Panc1 (cell line): ENCODE measurements around the gene LAMC3. TPM values are rescaled to one million over a fixed set of nuclear protein-coding genes. Genes with fewer than 3 reads are reported as not detected.

Source experiments
- ATAC-seq: fragments of 200-7000 bp; cut with Tn5 transposase; 2 replicates; pipeline ENCODE4 v1.9.1; 2020; ENCODE audit warnings: mild to moderate bottlenecking, moderate library complexity
- BruUV-seq: library from RNA; stranded (reverse); fragments of 400-500 nt; replicated peaks from 2 replicates; lab custom pipeline; 2021; lab: Mats Ljungman, UMichigan
- CTCF ChIA-PET: fragments of 300-600 bp; sonication (Branson Sonifier 250); formaldehyde crosslinking; loops from one replicate; lab custom pipeline; 2022; ENCODE audit warnings: antibody characterized with exemption; lab: Charles Lee
- POLR2A ChIA-PET: fragments of 300-600 bp; sonication (Branson Sonifier 250); formaldehyde crosslinking; loops from one replicate; lab custom pipeline; 2022; ENCODE audit warnings: antibody characterized with exemption; lab: Charles Lee
- DNase-seq: peaks from one replicate; pipeline ENCODE4 v3.0.0-alpha.2; 2010; ENCODE audit warnings: low read depth, low spot score
- H3K27ac ChIP-seq: 2 replicates; pipeline ENCODE4 v1.5.1; 2011; ENCODE audit warnings: mild to moderate bottlenecking, low read length, inconsistent platforms
- H3K27me3 ChIP-seq: fragments of 200-500 bp; sonication (Bioruptor generic); 2 replicates; pipeline ENCODE4 v1.6.0; 2014; ENCODE audit warnings: low read length, inconsistent platforms; ENCODE audit not compliant: control insufficient read depth, insufficient read depth
- H3K36me3 ChIP-seq: fragments of 200-500 bp; sonication (Bioruptor generic); 2 replicates; pipeline ENCODE4 v1.5.1; 2014; ENCODE audit warnings: inconsistent platforms, mild to moderate bottlenecking, low read length, moderate library complexity; ENCODE audit not compliant: control insufficient read depth, insufficient read depth
- H3K4me1 ChIP-seq: 2 replicates; pipeline ENCODE4 v1.5.1; 2011; ENCODE audit warnings: inconsistent platforms, mild to moderate bottlenecking, low read length, moderate library complexity; ENCODE audit not compliant: control insufficient read depth, insufficient read depth
- H3K4me3 ChIP-seq, 2 experiments: 2 replicates each; pipeline ENCODE4 v1.5.1; 2011 to 2012; ENCODE audit warnings: low read depth in 2 of 2, low read length in 2 of 2, mild to moderate bottlenecking in 2 of 2, inconsistent platforms in 1 of 2, moderate library complexity in 1 of 2
- H3K9me3 ChIP-seq: fragments of 200-500 bp; sonication (Bioruptor generic); 2 replicates; pipeline ENCODE4 v1.5.1; 2014; ENCODE audit warnings: low read depth, mild to moderate bottlenecking, inconsistent platforms, low read length, moderate library complexity; ENCODE audit not compliant: control insufficient read depth, insufficient read depth
- POLR2AphosphoS5 ChIP-seq: IDR thresholded peaks from 2 replicates; pipeline ENCODE4 v1.6.1; 2012; ENCODE audit warnings: mild to moderate bottlenecking, low read depth, low read length, moderate library complexity
- SIN3A ChIP-seq: IDR thresholded peaks from 2 replicates; pipeline ENCODE4 v1.6.1; 2012; ENCODE audit warnings: low read depth, mild to moderate bottlenecking, low read length, moderate library complexity, borderline replicate concordance; ENCODE audit not compliant: insufficient read depth
- TCF7L2 ChIP-seq: IDR thresholded peaks from 2 replicates; pipeline ENCODE4 v1.6.1; 2011; ENCODE audit warnings: mild to moderate bottlenecking, low read depth, low read length, inconsistent platforms
- in situ Hi-C: cut with HindIII; loops from 2 replicates; pipeline ENCODE4 v1.10.0; 2016; ENCODE audit warnings: low sequenced_read_pairs, low pct_unique_long_range_greater_than_20kb
- intact Hi-C: fragments of 100-400 bp; cut with micrococcal nuclease; formaldehyde crosslinking; loops from one replicate; pipeline ENCODE4 v1.10.0; 2022; ENCODE audit not compliant: unreplicated experiment
- total RNA-seq: library from RNA; stranded (reverse); gene quantifications from one replicate; pipeline ENCODE4 v1.2.1, GENCODE V29; 2021; ENCODE audit not compliant: unreplicated experiment
- TF ChIP-seq, protein P1 (sequence below), 2 experiments: IDR thresholded peaks; 2 replicates each; pipeline ENCODE4 v1.6.1; 2011 to 2012; ENCODE audit warnings: low read depth in 2 of 2, control low read depth in 1 of 2, low read length in 1 of 2, mild to moderate bottlenecking in 1 of 2, moderate library complexity in 1 of 2; ENCODE audit not compliant: insufficient read depth in 1 of 2
- TF ChIP-seq, protein P2 (sequence below): fragments of 450-650 bp; IDR thresholded peaks from 2 replicates; pipeline ENCODE4 v1.5.1; 2017; ENCODE audit warnings: mild to moderate bottlenecking

Gene LAMC3
- total RNA-seq, 1 experiment from 2014 or later, result 16.4 TPM

DNA sequence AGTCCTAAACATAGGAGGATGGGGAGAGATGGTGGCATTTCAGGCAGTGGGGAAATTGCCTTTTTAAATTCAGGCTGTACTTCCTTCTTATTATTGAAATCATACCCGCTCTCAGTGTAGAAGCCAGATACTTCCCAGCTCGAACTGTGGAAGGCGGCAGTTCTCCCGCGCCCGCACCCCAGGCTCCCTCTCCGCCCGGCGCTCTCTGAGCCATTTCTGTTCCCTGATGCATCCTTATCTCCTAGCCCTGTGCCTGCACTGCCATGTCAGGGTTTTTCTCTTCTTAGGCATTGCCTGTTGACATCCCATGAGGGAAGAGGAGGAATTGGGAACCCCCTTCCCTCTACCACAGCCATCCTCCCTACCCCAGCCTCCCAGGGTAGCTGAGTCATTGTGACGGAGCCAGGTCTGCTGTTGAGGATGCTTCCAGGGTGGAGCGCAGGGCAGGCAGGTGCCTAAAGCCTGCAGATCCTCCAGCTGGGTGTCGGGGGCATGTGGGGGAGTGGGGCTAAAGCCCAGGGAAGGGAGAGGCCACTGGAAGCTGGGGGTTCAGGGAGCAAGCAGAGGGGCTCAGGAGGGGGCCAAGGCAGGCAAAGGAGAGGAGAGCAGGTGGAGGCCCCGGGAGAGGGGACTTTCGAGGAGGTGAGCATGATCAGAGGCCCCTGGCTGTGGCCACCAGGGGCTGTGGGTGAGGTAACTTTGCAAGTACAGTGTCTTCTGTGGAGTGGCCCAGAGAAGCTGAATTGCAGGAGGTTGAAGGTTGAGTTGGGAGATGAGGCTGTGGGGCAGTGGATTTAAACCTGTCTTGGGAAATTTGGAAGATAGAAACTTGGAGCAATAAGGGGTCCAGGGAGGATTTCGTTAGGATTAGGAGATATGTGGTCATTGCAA, 16.2 kb downstream of the LAMC3 start:
- no peaks in the 10 kb centered on the region for H3K27me3 ChIP-seq
- H3K27ac ChIP-seq, result no peak overlapping the region
- no peaks in the 10 kb centered on the region for H3K9me3 ChIP-seq
- POLR2A ChIA-PET, result no interaction called here
- BruUV-seq, result no TSS peak
- in situ Hi-C loops (no loop called here), intact Hi-C loops (no loop called here)
- DNase-seq, result no peak
- CTCF ChIA-PET, result no interaction called here
- ATAC-seq, result no peak
- TF ChIP-seq, protein P1, sequence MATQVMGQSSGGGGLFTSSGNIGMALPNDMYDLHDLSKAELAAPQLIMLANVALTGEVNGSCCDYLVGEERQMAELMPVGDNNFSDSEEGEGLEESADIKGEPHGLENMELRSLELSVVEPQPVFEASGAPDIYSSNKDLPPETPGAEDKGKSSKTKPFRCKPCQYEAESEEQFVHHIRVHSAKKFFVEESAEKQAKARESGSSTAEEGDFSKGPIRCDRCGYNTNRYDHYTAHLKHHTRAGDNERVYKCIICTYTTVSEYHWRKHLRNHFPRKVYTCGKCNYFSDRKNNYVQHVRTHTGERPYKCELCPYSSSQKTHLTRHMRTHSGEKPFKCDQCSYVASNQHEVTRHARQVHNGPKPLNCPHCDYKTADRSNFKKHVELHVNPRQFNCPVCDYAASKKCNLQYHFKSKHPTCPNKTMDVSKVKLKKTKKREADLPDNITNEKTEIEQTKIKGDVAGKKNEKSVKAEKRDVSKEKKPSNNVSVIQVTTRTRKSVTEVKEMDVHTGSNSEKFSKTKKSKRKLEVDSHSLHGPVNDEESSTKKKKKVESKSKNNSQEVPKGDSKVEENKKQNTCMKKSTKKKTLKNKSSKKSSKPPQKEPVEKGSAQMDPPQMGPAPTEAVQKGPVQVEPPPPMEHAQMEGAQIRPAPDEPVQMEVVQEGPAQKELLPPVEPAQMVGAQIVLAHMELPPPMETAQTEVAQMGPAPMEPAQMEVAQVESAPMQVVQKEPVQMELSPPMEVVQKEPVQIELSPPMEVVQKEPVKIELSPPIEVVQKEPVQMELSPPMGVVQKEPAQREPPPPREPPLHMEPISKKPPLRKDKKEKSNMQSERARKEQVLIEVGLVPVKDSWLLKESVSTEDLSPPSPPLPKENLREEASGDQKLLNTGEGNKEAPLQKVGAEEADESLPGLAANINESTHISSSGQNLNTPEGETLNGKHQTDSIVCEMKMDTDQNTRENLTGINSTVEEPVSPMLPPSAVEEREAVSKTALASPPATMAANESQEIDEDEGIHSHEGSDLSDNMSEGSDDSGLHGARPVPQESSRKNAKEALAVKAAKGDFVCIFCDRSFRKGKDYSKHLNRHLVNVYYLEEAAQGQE (IDR thresholded peaks at IDR 0.05; ENCODE audit: insufficient read depth in 1 of 2, low read depth in 2 of 2, low read length in 1 of 2), result no peak
- TF ChIP-seq TCF7L2 (no peak), POLR2AphosphoS5 (no peak), SIN3A (no peak)
- TF ChIP-seq, protein P2, sequence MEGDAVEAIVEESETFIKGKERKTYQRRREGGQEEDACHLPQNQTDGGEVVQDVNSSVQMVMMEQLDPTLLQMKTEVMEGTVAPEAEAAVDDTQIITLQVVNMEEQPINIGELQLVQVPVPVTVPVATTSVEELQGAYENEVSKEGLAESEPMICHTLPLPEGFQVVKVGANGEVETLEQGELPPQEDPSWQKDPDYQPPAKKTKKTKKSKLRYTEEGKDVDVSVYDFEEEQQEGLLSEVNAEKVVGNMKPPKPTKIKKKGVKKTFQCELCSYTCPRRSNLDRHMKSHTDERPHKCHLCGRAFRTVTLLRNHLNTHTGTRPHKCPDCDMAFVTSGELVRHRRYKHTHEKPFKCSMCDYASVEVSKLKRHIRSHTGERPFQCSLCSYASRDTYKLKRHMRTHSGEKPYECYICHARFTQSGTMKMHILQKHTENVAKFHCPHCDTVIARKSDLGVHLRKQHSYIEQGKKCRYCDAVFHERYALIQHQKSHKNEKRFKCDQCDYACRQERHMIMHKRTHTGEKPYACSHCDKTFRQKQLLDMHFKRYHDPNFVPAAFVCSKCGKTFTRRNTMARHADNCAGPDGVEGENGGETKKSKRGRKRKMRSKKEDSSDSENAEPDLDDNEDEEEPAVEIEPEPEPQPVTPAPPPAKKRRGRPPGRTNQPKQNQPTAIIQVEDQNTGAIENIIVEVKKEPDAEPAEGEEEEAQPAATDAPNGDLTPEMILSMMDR, result no peak
- H3K4me1 ChIP-seq, result no peaks in the 10 kb centered on the region
- H3K4me3 ChIP-seq, result no peak overlapping the region
- H3K36me3 ChIP-seq, result no peaks in the 10 kb centered on the region

DNA sequence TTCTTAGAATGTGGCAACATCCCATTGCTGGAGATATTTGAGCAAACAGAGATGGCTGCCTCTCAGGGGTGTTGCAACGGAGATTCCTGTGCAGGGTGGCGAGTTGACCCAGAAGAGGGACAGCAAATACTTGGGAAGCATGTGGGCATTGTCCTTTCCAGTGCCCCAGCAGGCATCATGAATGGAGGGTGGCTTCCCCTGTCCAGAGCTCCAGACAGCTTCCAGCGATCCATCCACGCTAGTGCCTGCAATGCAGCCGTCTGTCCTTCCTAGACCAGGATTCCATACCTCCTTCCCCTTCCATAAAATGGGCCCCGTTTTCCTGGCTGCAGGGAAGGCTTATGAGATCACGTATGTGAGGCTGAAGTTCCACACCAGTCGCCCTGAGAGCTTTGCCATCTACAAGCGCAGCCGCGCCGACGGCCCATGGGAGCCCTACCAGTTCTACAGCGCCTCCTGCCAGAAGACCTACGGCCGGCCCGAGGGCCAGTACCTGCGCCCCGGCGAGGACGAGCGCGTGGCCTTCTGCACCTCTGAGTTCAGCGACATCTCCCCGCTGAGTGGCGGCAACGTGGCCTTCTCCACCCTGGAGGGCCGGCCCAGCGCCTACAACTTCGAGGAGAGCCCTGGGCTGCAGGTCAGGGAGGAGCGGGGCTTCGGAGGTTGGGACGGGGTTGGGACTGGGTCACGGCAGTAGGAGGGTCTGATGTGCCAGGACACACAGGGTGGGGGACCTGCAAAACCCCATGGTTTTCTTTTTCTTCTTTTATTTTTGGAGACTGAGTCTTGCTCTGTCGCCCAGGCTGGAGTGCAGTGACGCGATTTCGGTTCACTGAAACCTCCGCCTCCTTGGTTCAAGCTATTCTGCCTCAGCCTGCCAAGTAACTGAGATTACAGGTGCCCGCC, 17.2 kb downstream of the LAMC3 start:
- BruUV-seq, result no TSS peak
- Histone ChIP-seq H3K9me3 (no peaks in the 10 kb centered on the region), H3K27ac (no peak overlapping the region), H3K4me1 (no peaks in the 10 kb centered on the region), H3K36me3 (no peaks in the 10 kb centered on the region), H3K27me3 (no peaks in the 10 kb centered on the region), H3K4me3 (no peak overlapping the region)
- ATAC-seq (no peak), DNase-seq (no peak)
- in situ Hi-C loops, result no loop called here
- CTCF ChIA-PET, result no interaction called here
- no peak for TF ChIP-seq TCF7L2
- no peak for TF ChIP-seq SIN3A
- TF ChIP-seq, protein P1 (IDR thresholded peaks at IDR 0.05; ENCODE audit: insufficient read depth in 1 of 2, low read depth in 2 of 2, low read length in 1 of 2), result no peak
- TF ChIP-seq, protein P2, result no peak
- TF ChIP-seq POLR2AphosphoS5, result no peak
- intact Hi-C loops, result no loop called here
- POLR2A ChIA-PET, result no interaction called here
